GM21529 (cell line): ENCODE data around the gene WDR5B.

ENCODE experiments used
- ATAC-seq: cut with Tn5 transposase; IDR thresholded peaks from one replicate; pipeline ENCODE4 v1.9.1; 2021; ENCODE audit not compliant: unreplicated experiment

The WDR5B gene

DNA sequence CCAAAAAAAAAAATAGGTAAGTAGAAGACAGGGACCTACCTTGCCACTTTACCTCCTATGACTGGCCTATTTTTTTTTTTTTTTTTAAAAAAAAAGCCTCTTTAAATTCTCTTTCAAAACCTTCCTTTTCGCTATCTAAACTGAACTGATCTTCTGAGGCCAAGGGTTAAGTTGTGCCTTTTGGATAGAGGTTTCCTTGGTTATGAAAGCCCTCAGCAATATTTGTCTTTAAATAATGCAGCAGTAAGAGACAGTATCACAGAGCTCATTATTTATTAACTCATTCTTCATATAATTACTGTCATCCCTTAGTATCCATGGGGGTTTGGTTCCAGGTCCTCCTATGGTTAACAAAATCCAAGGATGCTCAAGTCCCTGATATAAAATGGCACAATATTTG lies 41.8 kb downstream of the WDR5B start:
- no peak for ATAC-seq

DNA sequence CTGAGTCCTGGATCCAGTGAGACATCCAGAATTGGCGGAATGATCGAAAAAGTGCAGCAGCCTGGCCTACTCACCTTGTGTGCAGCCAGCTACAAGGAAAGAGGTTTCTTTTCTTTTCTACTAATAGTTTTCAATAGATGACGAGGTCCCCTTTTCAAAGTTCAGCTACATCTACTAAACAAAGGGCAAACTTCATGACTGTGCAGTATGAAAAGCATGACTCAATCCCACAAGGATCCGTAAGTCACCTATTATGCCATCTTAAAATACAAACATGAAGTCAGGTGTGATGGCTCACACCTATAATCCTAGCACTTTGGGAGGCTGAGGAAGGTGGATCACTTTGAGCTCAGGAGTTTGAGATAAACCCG lies 49.5 kb downstream of the WDR5B start:
- no peak for ATAC-seq

DNA sequence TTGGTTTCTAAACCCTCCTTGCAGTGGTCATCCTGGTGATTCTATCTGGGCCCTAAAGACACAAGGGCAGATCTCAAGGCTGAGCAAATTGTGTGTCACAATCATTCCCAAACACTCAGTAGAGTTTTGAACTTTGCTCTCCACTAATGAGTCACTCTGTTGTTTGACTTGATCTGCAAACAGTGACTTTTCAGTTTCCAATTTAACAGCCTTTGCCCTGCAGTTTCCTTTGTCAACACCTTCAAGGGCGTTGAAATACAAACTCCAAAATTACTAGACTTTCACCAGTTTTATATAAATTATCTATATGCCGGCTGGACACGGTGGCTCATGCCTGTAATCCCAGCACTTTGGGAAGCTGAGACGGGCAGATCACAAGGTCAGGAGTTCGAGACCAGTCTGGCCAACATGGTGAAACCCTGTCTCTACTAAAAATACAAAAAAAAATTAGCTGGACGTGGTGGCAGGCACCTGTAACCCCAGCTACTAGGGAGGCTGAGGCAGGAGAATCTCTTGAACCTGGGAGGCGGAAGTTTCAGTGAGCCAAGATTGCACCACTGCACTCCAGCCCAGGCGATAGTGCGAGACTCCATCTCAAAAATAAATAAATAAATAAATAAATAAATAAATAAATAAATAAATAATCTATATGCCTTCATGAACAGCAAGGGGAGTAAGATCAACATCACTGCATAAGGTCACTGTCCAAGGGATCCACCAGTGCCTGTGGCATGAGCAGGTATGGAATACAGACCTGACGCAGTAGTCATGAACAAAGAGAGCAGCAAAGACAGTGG lies 50.1 kb downstream of the WDR5B start:
- peak; percentile 92 for ATAC-seq

DNA sequence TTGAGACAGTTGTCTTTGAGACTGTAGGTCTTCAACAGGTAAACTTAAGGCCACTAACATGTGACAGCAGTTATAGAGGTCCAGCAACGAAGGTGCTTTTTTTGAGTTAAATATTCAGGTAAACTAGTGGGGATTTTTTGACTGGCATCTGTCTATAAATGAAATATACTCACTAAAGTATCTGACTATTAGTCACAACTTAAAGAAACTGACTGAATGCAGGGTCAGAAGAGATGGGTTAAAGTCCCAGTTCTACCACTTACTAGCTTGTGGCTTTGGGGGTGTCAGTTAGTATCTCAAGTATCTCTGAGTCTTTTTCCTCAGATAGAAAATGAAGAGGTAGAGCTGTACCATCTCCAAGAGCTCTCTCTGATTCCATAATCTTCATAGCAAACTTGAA lies 50.8 kb downstream of the WDR5B start:
- peak; percentile 35 for ATAC-seq

DNA sequence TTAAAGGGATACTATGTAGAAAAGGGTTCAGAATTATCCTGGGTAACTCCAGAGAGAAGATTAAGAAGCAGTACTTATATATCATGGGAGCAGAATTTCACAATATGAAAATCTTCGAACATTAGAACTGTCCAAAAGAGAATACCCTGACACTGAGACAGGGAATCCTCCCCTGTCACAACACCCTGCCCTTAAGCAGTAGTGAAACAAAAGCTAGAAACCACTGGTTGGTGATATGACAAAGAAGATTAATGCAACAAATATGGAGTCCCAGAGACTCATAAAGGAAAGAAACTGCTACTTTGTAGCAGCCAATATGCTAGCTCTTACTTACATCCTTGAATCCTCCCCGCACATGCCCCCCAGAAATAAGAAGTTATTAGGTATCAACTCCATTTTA lies 51.4 kb downstream of the WDR5B start:
- no peak for ATAC-seq
